GM12878 (cell line): ENCODE measurements around the gene DLST.

Experiments
- BHLHE40 ChIP-seq, 2 experiments: fragments of 450-650 bp in 1 of 2; IDR thresholded peaks; 2 replicates each; pipeline ENCODE4 v1.6.1; 2011 to 2017; ENCODE audit warnings: low read depth in 2 of 2, borderline replicate concordance in 1 of 2, improper control_type of control experiment in 1 of 2, low read length in 1 of 2, mild to moderate bottlenecking in 1 of 2
- DPF2 ChIP-seq: fragments of 450-650 bp; IDR thresholded peaks from 2 replicates; pipeline ENCODE4 v1.6.1; 2017; ENCODE audit warnings: mild to moderate bottlenecking
- POLR2A ChIP-seq: IDR thresholded peaks from 2 replicates; pipeline ENCODE4 v1.6.1; 2011; ENCODE audit warnings: low read depth, mild to moderate bottlenecking, low read length
- RAD21 ChIP-seq: IDR thresholded peaks from 2 replicates; pipeline ENCODE4 v1.6.1; 2011; ENCODE audit warnings: mild to moderate bottlenecking, low read depth, low read length, moderate library complexity; ENCODE audit not compliant: insufficient read depth
- TAF1 ChIP-seq: IDR thresholded peaks from 2 replicates; pipeline ENCODE4 v1.6.1; 2011; ENCODE audit warnings: mild to moderate bottlenecking, low read depth, low read length, borderline replicate concordance
- TF ChIP-seq, protein P1 (sequence below): IDR thresholded peaks from 2 replicates; pipeline ENCODE4 v1.6.1; 2011; ENCODE audit warnings: low read depth, low read length, improper control_type of control experiment, borderline replicate concordance
- TF ChIP-seq, protein P2 (sequence below): IDR thresholded peaks from 2 replicates; pipeline ENCODE4 v1.6.1; 2011; ENCODE audit warnings: low read depth, mild to moderate bottlenecking, low read length, moderate library complexity, borderline replicate concordance; ENCODE audit errors: extremely low read depth
- TF ChIP-seq, protein P3 (sequence below), 3 experiments: IDR thresholded peaks in 2 of 3; conservative IDR thresholded peaks in 1 of 3; 2 replicates each; pipeline ENCODE4 v1.5.1; 2011; ENCODE audit warnings: low read depth in 3 of 3, low read length in 3 of 3, mild to moderate bottlenecking in 3 of 3, control low read depth in 2 of 3, moderate library complexity in 2 of 3, inconsistent platforms in 1 of 3, mixed read lengths in 1 of 3; ENCODE audit not compliant: control insufficient read depth in 2 of 3, insufficient read depth in 1 of 3; ENCODE audit errors: extremely low read depth in 1 of 3
- TF ChIP-seq, protein P4 (sequence below): fragments of 450-650 bp; IDR thresholded peaks from 2 replicates; pipeline ENCODE4 v1.6.1; 2017; ENCODE audit warnings: borderline replicate concordance

DNA sequence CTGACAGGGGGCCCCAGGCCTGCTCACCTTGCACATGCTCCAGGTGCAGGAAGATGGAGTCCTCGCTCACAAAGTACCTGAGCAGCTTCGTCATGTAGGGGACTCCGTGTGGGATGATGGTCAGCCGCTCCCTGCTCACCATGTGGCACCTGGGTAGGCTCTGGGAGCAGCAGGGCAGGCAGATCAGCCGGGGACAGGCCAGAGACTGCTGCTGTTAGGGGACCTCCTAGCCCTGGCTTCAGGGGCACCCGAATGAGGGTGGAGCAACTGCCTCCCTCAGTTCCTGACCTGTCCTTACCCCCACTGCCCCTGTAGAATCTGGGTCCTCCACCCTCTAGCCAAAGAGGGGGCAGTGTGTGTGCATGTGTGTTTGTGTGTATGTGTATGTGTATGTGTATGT, 29.5 kb downstream of the DLST start:
- no peak for TF ChIP-seq DPF2
- no peak for TF ChIP-seq BHLHE40 (IDR thresholded peaks at IDR 0.05; ENCODE audit: borderline replicate concordance in 1 of 2, low read depth in 2 of 2, low read length in 1 of 2)
- TF ChIP-seq RAD21: no peak
- TF ChIP-seq TAF1: no peak
- TF ChIP-seq, protein P1, sequence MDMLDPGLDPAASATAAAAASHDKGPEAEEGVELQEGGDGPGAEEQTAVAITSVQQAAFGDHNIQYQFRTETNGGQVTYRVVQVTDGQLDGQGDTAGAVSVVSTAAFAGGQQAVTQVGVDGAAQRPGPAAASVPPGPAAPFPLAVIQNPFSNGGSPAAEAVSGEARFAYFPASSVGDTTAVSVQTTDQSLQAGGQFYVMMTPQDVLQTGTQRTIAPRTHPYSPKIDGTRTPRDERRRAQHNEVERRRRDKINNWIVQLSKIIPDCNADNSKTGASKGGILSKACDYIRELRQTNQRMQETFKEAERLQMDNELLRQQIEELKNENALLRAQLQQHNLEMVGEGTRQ: no peak
- TF ChIP-seq POLR2A: no peak
- TF ChIP-seq, protein P2, sequence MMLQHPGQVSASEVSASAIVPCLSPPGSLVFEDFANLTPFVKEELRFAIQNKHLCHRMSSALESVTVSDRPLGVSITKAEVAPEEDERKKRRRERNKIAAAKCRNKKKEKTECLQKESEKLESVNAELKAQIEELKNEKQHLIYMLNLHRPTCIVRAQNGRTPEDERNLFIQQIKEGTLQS: no peak
- TF ChIP-seq, protein P3, sequence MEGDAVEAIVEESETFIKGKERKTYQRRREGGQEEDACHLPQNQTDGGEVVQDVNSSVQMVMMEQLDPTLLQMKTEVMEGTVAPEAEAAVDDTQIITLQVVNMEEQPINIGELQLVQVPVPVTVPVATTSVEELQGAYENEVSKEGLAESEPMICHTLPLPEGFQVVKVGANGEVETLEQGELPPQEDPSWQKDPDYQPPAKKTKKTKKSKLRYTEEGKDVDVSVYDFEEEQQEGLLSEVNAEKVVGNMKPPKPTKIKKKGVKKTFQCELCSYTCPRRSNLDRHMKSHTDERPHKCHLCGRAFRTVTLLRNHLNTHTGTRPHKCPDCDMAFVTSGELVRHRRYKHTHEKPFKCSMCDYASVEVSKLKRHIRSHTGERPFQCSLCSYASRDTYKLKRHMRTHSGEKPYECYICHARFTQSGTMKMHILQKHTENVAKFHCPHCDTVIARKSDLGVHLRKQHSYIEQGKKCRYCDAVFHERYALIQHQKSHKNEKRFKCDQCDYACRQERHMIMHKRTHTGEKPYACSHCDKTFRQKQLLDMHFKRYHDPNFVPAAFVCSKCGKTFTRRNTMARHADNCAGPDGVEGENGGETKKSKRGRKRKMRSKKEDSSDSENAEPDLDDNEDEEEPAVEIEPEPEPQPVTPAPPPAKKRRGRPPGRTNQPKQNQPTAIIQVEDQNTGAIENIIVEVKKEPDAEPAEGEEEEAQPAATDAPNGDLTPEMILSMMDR (IDR thresholded peaks at IDR 0.05 in 2 of 3, conservative IDR thresholded peaks at IDR 0.05 in 1 of 3; ENCODE audit: control insufficient read depth in 2 of 3, extremely low read depth in 1 of 3, insufficient read depth in 1 of 3, low read depth in 3 of 3, low read length in 3 of 3): no peak
- TF ChIP-seq, protein P4, sequence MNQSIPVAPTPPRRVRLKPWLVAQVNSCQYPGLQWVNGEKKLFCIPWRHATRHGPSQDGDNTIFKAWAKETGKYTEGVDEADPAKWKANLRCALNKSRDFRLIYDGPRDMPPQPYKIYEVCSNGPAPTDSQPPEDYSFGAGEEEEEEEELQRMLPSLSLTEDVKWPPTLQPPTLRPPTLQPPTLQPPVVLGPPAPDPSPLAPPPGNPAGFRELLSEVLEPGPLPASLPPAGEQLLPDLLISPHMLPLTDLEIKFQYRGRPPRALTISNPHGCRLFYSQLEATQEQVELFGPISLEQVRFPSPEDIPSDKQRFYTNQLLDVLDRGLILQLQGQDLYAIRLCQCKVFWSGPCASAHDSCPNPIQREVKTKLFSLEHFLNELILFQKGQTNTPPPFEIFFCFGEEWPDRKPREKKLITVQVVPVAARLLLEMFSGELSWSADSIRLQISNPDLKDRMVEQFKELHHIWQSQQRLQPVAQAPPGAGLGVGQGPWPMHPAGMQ: no peak
